Stimulated activated CD4-positive, alpha-beta T cell treated with anti-CD3 and anti-CD28 coated beads, Interleukin-2, amount 100 ng/mL, for 24 hours (primary cell): ENCODE data around the gene IPPK.

ENCODE experiments used
- DNase-seq, 2 donors: peaks; one replicate each; pipeline ENCODE4 v3.0.0-alpha.2; 2020

The IPPK gene

GRCh38 chr9:92655896-92656536 is 13.9 kb downstream of the IPPK start:
- no peak for DNase-seq

- DNase-seq = no peak
Observed at GRCh38 chr9:92655366-92655765, 14.6 kb downstream of the IPPK start.

GRCh38 chr9:92654481-92655301 is 15.2 kb downstream of the IPPK start:
- no peak for DNase-seq

- no peak for DNase-seq
Observed at GRCh38 chr9:92652461-92652860, 17.5 kb downstream of the IPPK start.

- DNase-seq = no peak
Observed at GRCh38 chr9:92650839-92651621, 18.9 kb downstream of the IPPK start.

DNA sequence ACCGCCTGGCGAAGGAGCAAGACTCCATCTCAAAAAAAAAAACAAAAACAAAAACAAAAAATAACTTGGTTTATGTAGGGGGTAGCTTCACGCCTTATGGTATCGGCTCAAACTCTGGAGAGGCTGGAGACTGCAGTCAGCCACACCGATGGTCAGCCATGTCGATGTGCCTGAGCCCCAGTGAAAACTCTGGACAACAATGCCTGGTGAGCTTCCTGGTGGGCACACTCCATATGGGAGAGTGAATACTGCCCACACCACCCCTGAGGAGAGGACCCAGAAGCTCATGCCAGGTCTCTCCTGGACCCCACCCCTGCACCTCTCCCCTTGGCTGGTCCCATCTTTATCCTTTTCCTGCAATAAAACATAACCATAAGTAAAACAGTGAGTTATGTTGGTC is 19.6 kb downstream of the IPPK start:
- DNase-seq = no peak

DNA sequence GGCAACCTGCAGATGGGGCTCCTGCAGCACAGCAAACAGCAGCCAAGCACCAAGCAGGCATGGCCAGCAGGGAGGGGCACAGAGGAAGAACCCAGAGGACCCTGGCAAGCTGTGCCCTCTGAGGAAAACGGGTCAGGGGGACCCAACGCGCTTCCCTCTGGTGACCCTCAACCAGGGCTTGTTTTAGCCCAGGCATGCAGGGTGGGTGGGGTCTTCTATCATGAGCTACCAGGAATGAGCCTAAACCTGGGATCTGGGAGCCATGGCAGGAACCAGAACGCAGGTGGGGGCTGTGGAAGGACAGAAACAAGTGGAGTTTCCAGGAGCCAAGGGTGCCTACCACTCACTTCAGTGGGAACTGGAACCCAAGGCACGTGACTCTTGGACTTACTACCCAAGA is 20.9 kb downstream of the IPPK start:
- DNase-seq = no peak

GRCh38 chr9:92648474-92648971 is 21.4 kb downstream of the IPPK start:
- DNase-seq = no peak

DNA sequence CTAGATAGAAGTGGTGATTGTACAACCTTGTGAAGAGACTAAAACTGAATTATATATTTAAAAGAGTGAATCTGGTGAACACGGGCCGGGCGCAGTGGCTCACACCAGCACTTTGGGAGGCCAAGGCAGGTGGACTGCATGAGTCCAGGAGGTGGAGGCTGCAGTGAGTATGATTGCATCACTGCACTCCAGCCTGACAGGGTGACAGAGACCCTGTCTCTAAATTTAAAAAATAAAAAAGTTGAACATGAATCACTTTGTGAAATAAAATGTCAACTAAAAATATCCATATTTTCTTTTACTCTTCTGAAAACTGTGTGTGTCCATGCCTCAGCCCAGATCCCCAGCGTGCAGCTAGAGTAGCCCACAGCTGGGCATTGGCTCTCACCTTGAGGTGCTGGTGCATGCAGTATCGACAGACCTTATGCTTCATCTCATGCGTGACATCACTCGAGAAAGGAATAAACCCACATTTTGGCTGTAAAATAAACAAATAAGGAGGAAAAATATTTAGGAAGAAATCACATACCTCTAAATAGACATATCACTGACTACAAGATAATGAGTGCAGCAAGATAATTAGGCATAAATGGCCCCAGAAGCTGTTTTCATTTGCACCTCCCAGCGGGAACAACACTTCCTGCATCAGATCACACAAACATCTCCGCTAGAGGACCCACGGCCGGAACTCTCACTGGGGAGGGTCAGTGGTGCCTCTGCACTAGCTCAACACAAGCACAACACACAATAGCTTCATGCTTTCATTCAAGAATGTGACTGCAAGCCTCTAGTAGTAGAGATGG is 22.1 kb downstream of the IPPK start:
- DNase-seq = no peak

DNA sequence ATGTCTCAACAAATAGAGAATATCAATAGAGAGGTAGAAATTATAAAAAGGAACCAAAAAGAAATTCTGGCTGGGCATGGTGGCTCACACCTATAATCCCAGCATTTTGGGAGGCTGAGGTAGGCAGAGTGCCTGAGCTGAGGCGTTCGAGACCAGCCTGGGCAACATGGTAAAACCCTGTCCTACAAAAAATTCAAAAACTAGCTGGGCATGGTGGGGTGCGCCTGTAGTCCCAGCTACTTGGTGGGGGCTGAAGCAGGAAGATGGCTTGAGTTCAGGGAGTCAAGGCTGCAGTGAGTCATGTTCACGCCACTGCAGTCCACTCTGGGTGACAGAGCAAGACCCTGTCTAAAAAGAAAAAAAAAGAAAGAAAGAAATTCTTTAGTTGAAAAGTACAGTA is 24.9 kb downstream of the IPPK start:
- DNase-seq = no peak

DNA sequence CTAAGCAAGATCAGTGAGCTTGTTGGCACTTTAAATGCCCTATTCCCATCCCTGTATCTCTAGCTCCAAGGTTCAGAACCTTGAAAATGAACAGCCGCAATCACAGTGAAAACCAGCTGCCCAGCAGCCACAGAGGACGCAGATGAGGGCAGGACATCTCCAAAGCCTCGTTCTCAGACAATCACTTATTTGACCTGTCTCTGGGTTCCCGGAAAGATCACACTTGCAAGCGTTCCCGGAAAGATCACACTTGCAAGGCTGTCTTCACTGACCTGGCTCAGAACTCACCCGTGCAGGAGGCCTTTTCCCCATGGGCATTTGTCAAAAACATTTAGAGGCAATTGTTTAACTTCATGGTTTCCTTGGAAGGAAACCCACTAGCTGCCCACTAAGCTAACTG is 25.7 kb downstream of the IPPK start:
- DNase-seq = no peak

DNA sequence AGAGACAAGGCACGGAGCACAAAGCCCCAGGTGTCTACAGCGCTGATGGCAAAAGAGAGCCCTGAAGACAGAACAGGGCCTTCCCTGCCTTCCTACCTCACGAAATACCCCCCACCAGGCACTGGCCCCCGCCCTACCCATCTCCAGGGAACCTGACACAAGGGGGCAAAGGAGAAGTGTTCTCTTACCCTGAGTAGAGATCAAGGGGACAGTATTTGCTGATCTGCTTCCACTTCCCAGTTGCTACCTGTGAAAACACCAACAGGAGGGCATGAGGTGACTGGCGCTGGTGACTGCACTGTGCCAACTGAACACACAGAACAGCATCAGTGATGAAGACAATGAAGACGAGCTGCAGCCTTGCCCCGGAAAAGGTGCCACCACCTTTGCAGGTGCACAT is 27.4 kb downstream of the IPPK start:
- no peak for DNase-seq

DNA sequence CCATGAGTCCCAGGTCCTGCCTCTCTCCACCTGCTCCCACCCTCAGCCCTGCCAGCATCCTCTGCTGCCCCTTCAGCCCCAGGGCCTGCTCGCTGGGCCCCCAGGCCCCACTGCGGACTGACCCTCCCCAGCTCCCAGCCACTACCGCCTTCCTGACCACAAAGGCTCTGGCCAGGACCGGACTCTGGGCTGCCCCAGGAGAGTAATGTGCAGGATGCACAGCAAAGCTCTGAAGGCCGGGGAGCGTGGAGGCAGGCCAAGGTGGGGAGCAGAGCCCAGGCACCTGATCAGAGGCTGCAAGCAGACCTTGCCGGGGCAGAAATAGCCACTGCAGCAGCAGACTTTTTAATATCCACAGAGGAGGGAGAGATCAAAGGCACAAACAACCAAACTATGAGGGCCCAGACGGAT is 27.9 kb downstream of the IPPK start:
- no peak for DNase-seq

GRCh38 chr9:92641092-92641809 is 28.7 kb downstream of the IPPK start:
- no peak for DNase-seq

- DNase-seq = no peak
Observed at GRCh38 chr9:92640398-92641091, 29.4 kb downstream of the IPPK start.

DNA sequence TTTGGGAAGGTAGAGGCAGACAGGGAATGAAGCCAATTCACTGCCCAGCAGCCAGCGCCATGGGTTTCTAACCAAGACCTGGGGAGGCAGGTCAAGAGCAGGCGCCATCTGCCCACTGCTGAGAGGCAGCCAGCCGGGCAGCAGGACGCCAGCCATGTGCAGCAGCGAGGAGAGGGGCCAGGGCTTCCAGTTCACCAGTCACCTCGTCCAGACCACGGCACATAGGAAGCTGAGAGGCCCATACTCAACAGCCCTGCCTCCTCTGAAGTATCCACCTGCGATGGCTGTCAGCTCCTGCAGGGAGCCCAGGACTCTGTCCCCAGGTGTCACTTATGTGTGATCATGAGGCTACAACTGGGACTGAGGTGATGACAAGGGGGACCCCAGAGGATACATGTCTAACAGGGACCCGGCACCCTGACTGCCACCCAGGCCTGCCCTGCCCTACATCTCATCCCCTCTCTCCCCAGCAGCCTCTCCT is 30.1 kb downstream of the IPPK start:
- no peak for DNase-seq

GRCh38 chr9:92639124-92639523 is 30.8 kb downstream of the IPPK start:
- no peak for DNase-seq

- no peak for DNase-seq
Observed at GRCh38 chr9:92638621-92639101, 31.3 kb downstream of the IPPK start.

- no peak for DNase-seq
Observed at GRCh38 chr9:92637886-92638620, 31.9 kb downstream of the IPPK start.

DNA sequence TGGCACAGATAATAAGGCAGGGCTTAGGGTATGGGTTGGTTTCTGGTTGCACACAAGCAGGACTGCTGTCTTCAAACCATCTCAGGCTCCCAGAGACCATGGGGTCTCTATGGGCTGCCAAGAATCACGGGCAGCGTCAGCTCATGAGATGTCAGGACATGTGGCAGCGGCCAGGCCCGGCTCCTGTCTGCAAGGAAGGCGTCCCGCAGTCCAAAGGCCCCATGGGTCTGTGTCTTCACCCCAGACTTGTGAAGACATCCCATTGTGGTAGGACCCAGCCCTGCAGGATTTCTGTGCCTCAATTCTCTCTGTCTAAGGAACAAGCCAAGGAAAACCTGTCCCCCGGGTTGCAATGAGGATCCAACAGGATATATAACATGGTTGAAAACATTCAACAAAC is 32.6 kb downstream of the IPPK start:
- no peak for DNase-seq
